ENCODE measurements around the gene EI24.

DNA sequence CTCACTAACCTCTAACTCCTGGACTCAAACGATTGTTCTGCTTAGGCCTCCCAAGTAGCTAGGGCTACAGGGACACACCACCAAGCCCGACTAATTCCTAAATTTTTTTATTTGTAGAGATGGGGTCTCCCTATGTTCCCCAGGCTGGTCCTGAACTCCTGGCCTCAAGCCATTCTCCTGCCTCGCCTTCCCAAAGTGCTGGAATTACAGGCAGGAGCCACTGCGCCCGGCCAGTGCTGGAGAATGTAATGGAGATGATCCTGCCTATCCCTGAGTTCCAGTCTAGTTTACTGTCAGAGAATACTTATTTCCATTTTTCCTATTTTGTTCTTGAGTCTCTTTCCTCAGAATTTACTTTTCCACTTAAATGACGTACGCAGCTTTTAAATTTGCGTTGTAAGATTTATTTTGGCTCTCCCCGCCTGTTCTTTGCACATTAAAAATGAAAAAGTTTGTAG, 55.5 kb downstream of the EI24 start, which contains the start of gene CHEK1:
- TF ChIP-seq CTCF (IDR thresholded peaks at IDR 0.05; ENCODE audit: insufficient read depth, low read length, poor library complexity, severe bottlenecking) (no peak), EZH2phosphoT487 (conservative IDR thresholded peaks at IDR 0.05; ENCODE audit: low read length) (no peak)
